H1 (cell line): ENCODE data around the gene RILPL1. TPM values are rescaled to one million over a fixed set of nuclear protein-coding genes. Genes with fewer than 3 reads are reported as not detected.

Experiments
- CTCF ChIA-PET: fragments of 300-600 bp; sonication (Branson Sonifier 250); formaldehyde crosslinking; loops from one replicate; lab custom pipeline; 2021; ENCODE audit not compliant: partially characterized antibody; lab: Charles Lee
- POLR2A ChIA-PET: fragments of 300-600 bp; sonication (Branson Sonifier 250); formaldehyde crosslinking; loops from one replicate; lab custom pipeline; 2021; ENCODE audit warnings: inconsistent platforms; ENCODE audit not compliant: partially characterized antibody; lab: Charles Lee
- DNase-seq, 2 experiments: peaks; one replicate each; pipeline versions ENCODE4 v3.0.0 to v3.0.0-alpha.2; 2010 to 2022; ENCODE audit warnings: low spot score in 2 of 2, low read depth in 1 of 2, mixed read lengths in 1 of 2
- FAIRE-seq: peaks from 2 replicates; lab custom pipeline; 2011; peaks lifted over from hg19 to GRCh38; lab: Jason Lieb, UNC
- H2AFZ ChIP-seq: 2 replicates; pipeline ENCODE4 v1.8.1; 2012; ENCODE audit warnings: low read length, inconsistent platforms
- H2AK5ac ChIP-seq: 2 replicates; pipeline ENCODE4 v1.6.1; 2013; ENCODE audit warnings: low read depth, low read length
- H2BK120ac ChIP-seq: replicated peaks from 2 replicates; pipeline ENCODE3; 2013; ENCODE audit warnings: low read depth, low read length, inconsistent platforms
- H2BK12ac ChIP-seq: 2 replicates; pipeline ENCODE4 v1.6.1; 2013; ENCODE audit warnings: low read depth, low read length
- H2BK15ac ChIP-seq: 2 replicates; pipeline ENCODE4 v1.6.1; 2013; ENCODE audit warnings: low read length
- H2BK20ac ChIP-seq: 2 replicates; pipeline ENCODE4 v1.6.1; 2013; ENCODE audit warnings: low read length
- H2BK5ac ChIP-seq: 2 replicates; pipeline ENCODE4 v1.6.1; 2013; ENCODE audit warnings: low read depth, low read length
- H3K14ac ChIP-seq: 2 replicates; pipeline ENCODE4 v1.6.1; 2013; ENCODE audit warnings: inconsistent platforms; ENCODE audit not compliant: insufficient read length
- H3K18ac ChIP-seq: 2 replicates; pipeline ENCODE4 v1.6.1; 2013; ENCODE audit warnings: low read length; ENCODE audit errors: extremely low read depth
- H3K23ac ChIP-seq: 2 replicates; pipeline ENCODE4 v1.6.1; 2013; ENCODE audit warnings: inconsistent platforms; ENCODE audit not compliant: insufficient read length
- H3K23me2 ChIP-seq: 2 replicates; pipeline ENCODE4 v1.6.1; 2013; ENCODE audit warnings: low read depth, low read length
- H3K27ac ChIP-seq: 2 replicates; pipeline ENCODE4 v1.6.1; 2011; ENCODE audit warnings: low read depth, low read length, inconsistent platforms
- H3K27me3 ChIP-seq, 4 experiments: replicated peaks in 1 of 4; 1 replicate in 1 of 4; 2 replicates in 3 of 4; pipeline versions ENCODE4 v1.6.1 to v1.8.1; 2011 to 2013; ENCODE audit warnings: low read length in 3 of 4, mild to moderate bottlenecking in 3 of 4, inconsistent platforms in 2 of 4, mixed read lengths in 2 of 4, moderate library complexity in 1 of 4; ENCODE audit not compliant: control insufficient read depth in 3 of 4, insufficient read depth in 3 of 4; ENCODE audit errors: extremely low read depth in 1 of 4
- H3K36me3 ChIP-seq, 4 experiments: 2 replicates each; pipeline versions ENCODE4 v1.6.1 to v1.8.1; 2011 to 2013; ENCODE audit warnings: mild to moderate bottlenecking in 4 of 4, low read length in 3 of 4, moderate library complexity in 2 of 4, control low read depth in 1 of 4, inconsistent platforms in 1 of 4; ENCODE audit not compliant: insufficient read depth in 4 of 4, control insufficient read depth in 2 of 4
- H3K4ac ChIP-seq: replicated peaks from 2 replicates; pipeline ENCODE3; 2013; ENCODE audit warnings: low read length, low read depth, mixed read lengths, inconsistent platforms; ENCODE audit not compliant: insufficient read length
- H3K4me1 ChIP-seq, 4 experiments: replicated peaks in 1 of 4; 1 replicate in 1 of 4; 2 replicates in 3 of 4; pipeline versions ENCODE4 v1.6.1 to v1.8.1; 2011 to 2013; ENCODE audit warnings: low read length in 3 of 4, inconsistent platforms in 2 of 4, mixed read lengths in 1 of 4; ENCODE audit not compliant: insufficient read depth in 4 of 4, control insufficient read depth in 3 of 4
- H3K4me2 ChIP-seq, 2 experiments: 2 replicates each; pipeline versions ENCODE4 v1.6.1 to v1.8.1; 2011 to 2013; ENCODE audit warnings: low read depth in 2 of 2, low read length in 2 of 2, control low read depth in 1 of 2, inconsistent platforms in 1 of 2, mild to moderate bottlenecking in 1 of 2; ENCODE audit not compliant: insufficient read depth in 1 of 2
- H3K4me3 ChIP-seq, 4 experiments: fragments of 200-600, 300-600 bp in 1 of 4; sonication (generic), shearing (Covaris generic), sonication (Bioruptor Twin) in 1 of 4; 2 replicates each; pipeline versions ENCODE4 v1.5.1 to v1.8.1; 2011 to 2016; ENCODE audit warnings: low read length in 4 of 4, low read depth in 3 of 4, control low read depth in 2 of 4, inconsistent platforms in 2 of 4, mild to moderate bottlenecking in 2 of 4, mixed read lengths in 1 of 4, moderate library complexity in 1 of 4; ENCODE audit not compliant: insufficient read depth in 2 of 4; ENCODE audit errors: extremely low read depth in 1 of 4
- H3K56ac ChIP-seq: replicated peaks from 2 replicates; pipeline ENCODE3; 2013; ENCODE audit warnings: low read depth, mild to moderate bottlenecking, mixed read lengths, low read length, inconsistent platforms; ENCODE audit not compliant: insufficient read length
- H3K79me1 ChIP-seq: 2 replicates; pipeline ENCODE4 v1.6.1; 2013; ENCODE audit warnings: low read depth, low read length, control low read depth
- H3K79me2 ChIP-seq, 2 experiments: 2 replicates each; pipeline versions ENCODE4 v1.6.1 to v1.8.1; 2012 to 2013; ENCODE audit warnings: low read length in 2 of 2, mild to moderate bottlenecking in 2 of 2, inconsistent platforms in 1 of 2; ENCODE audit not compliant: insufficient read depth in 2 of 2, control insufficient read depth in 1 of 2
- H3K9ac ChIP-seq, 4 experiments: replicated peaks in 1 of 4; 1 replicate in 1 of 4; 2 replicates in 3 of 4; pipeline versions ENCODE4 v1.6.1 to v1.8.1; 2011 to 2013; ENCODE audit warnings: low read depth in 3 of 4, low read length in 3 of 4, control low read depth in 2 of 4, mild to moderate bottlenecking in 2 of 4, moderate library complexity in 2 of 4, inconsistent platforms in 1 of 4; ENCODE audit errors: extremely low read depth in 1 of 4
- H3K9me3 ChIP-seq, 2 experiments: 2 replicates each; pipeline versions ENCODE4 v1.6.1 to v1.8.1; 2012 to 2013; ENCODE audit warnings: mild to moderate bottlenecking in 2 of 2, moderate library complexity in 2 of 2, control low read depth in 1 of 2, inconsistent platforms in 1 of 2, low read depth in 1 of 2, low read length in 1 of 2, mixed read lengths in 1 of 2; ENCODE audit not compliant: insufficient read depth in 2 of 2
- H4K20me1 ChIP-seq, 2 experiments: replicated peaks in 1 of 2; 2 replicates each; pipeline versions ENCODE3 to v1.8.1; 2011 to 2013; ENCODE audit warnings: inconsistent platforms in 2 of 2, low read length in 2 of 2, mild to moderate bottlenecking in 1 of 2; ENCODE audit not compliant: insufficient read depth in 2 of 2, control insufficient read depth in 1 of 2
- H4K5ac ChIP-seq: 2 replicates; pipeline ENCODE4 v1.6.1; 2013; ENCODE audit warnings: low read length, low read depth, mixed read lengths, inconsistent platforms; ENCODE audit not compliant: insufficient read length
- H4K8ac ChIP-seq: 2 replicates; pipeline ENCODE4 v1.8.0; 2013; ENCODE audit warnings: mild to moderate bottlenecking, moderate library complexity, low read length, inconsistent platforms; ENCODE audit not compliant: insufficient read depth; ENCODE audit errors: extremely low read depth
- H4K91ac ChIP-seq: replicated peaks from 2 replicates; pipeline ENCODE3; 2013; ENCODE audit warnings: low read length, mixed read lengths, inconsistent platforms; ENCODE audit not compliant: insufficient read length
- BACH1 ChIP-seq: IDR thresholded peaks from 2 replicates; pipeline ENCODE4 v1.6.1; 2012; ENCODE audit warnings: low read length, improper control_type of control experiment
- GABPA ChIP-seq: IDR thresholded peaks from 2 replicates; pipeline ENCODE4 v1.6.1; 2011; ENCODE audit warnings: mild to moderate bottlenecking, low read length, moderate library complexity, borderline replicate concordance; ENCODE audit not compliant: insufficient read depth
- GTF2F1 ChIP-seq: IDR thresholded peaks from 2 replicates; pipeline ENCODE4 v1.6.1; 2012; ENCODE audit warnings: low read depth, low read length, improper control_type of control experiment, borderline replicate concordance
- MAFK ChIP-seq: IDR thresholded peaks from 2 replicates; pipeline ENCODE4 v1.6.1; 2012; ENCODE audit warnings: low read depth, mild to moderate bottlenecking, improper control_type of control experiment, low read length
- SIN3A ChIP-seq, 2 experiments: IDR thresholded peaks in 1 of 2; conservative IDR thresholded peaks in 1 of 2; 2 replicates each; pipeline ENCODE4 v1.6.1; 2011 to 2012; ENCODE audit warnings: low read length in 2 of 2, improper control_type of control experiment in 1 of 2, low read depth in 1 of 2, mild to moderate bottlenecking in 1 of 2
- ZNF274 ChIP-seq: IDR thresholded peaks from 2 replicates; pipeline ENCODE4 v1.7.0; 2012; ENCODE audit warnings: low read length, borderline replicate concordance; ENCODE audit errors: extremely low read depth
- WGBS, 2 experiments: shearing (Covaris generic) in 1 of 2; methylation state at CpG; one replicate each; pipeline versions ENCODE4 v1.1.6 to v1.1.7; 2013 to 2015; ENCODE audit warnings: low lambda C conversion rate in 2 of 2, mixed read lengths in 2 of 2, inconsistent platforms in 1 of 2, low coverage in 1 of 2, missing lambda C conversion rate in 1 of 2; ENCODE audit not compliant: insufficient replicate concordance in 2 of 2, insufficient coverage in 1 of 2, insufficient read length in 1 of 2; ENCODE audit errors: extremely low coverage in 1 of 2, missing lambda C conversion rate in 1 of 2; 5-methylcytosine and 5-hydroxymethylcytosine counted together
- polyA plus RNA-seq, 7 experiments: library from polyadenylated mRNA; depleted of rRNA in 3 of 7; stranded (reverse) in 5 of 7; unstranded in 2 of 7; fragments of >200 nt in 5 of 7; fragments of 200-250 nt in 2 of 7; gene quantifications; 1 replicate in 5 of 7; 2 replicates in 1 of 7; 4 replicates in 1 of 7; pipeline versions ENCODE4 v1.2.1 to v1.2.3, GENCODE V29; 2011 to 2013; ENCODE audit warnings: missing spikeins in 2 of 7, mixed read lengths in 2 of 7
- total RNA-seq: library from RNA; stranded (reverse); fragmentation: NEBNext Ultra II Directional; extraction: Animal tissue kit (Norgen Biotek cat#: 25700); gene quantifications from 2 replicates; pipeline ENCODE4 v1.2.1, GENCODE V29; 2021
- TF ChIP-seq, protein P1 (sequence below): IDR thresholded peaks from 2 replicates; pipeline ENCODE4 v1.6.1; 2011; ENCODE audit warnings: low read depth, mild to moderate bottlenecking, low read length; ENCODE audit not compliant: insufficient read depth

RILPL1 gene
- total and polyA plus RNA-seq, 2 of the 8 experiments (the other 6 are each of a cell fraction or from before 2014, with no cell fraction given): 6.7 to 9.4 TPM

DNA sequence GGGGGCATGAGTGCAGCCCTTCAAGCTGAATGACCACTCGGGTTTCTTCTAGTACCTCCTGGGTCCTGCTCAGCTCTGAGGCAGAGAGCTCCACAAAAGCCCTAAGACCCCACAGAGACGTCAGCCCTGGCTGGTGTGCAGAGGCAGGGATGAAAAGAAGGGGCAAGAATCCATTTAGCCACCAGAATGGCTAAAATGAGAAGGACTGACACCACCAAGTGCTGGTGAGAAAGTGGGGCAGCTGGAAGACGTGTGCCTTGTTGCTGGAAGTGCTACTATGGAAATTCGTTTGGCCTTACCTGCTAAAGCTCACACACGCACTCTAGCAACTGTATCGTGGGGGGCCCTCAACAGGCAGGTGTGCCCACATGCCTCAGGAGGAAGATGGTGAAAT lies 26.7 kb downstream of the RILPL1 start:
- FAIRE-seq: no peak
- Histone ChIP-seq H4K91ac (peak overlapping the region; percentile 27), H2BK12ac (no peak overlapping the region), H2BK20ac (no peak overlapping the region), H3K18ac (no peak overlapping the region)
- no peak for TF ChIP-seq SIN3A (conservative IDR thresholded peaks at IDR 0.05 in 1 of 2, IDR thresholded peaks at IDR 0.05 in 1 of 2; ENCODE audit: low read depth in 1 of 2, low read length in 2 of 2)
- no peak for TF ChIP-seq ZNF274
- TF ChIP-seq, protein P1, sequence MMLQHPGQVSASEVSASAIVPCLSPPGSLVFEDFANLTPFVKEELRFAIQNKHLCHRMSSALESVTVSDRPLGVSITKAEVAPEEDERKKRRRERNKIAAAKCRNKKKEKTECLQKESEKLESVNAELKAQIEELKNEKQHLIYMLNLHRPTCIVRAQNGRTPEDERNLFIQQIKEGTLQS: no peak
- no peak for TF ChIP-seq BACH1
- TF ChIP-seq MAFK: no peak
- no peak for TF ChIP-seq GABPA
- no peak for TF ChIP-seq GTF2F1
- TF ChIP-seq, all 59 proteins: peak for 0
- Histone ChIP-seq H3K4me3 (no peak overlapping the region), H2BK15ac (no peak overlapping the region), H3K4me1 (no peaks in the 10 kb centered on the region), H3K4me2 (no peak overlapping the region), H3K36me3 (peaks cover 5 to 10% (median 8%) of the 10 kb centered on the region in 4 experiments; a peak in 6 of 8 replicates), H3K79me1 (peaks cover 4% of the 10 kb centered on the region; the same call in 1 of the 2 replicates), H4K5ac (no peak overlapping the region), H3K56ac (no peak overlapping the region), H4K20me1 (peaks cover 0 to 3% of the 10 kb centered on the region in 2 experiments), H2AK5ac (no peak overlapping the region), H3K27ac (no peak overlapping the region), H3K23me2 (peaks cover 13% of the 10 kb centered on the region; the same call in 1 of the 2 replicates), H3K14ac (no peak overlapping the region), H3K79me2 (no peaks in the 10 kb centered on the region), H4K8ac (no peak overlapping the region), H3K27me3 (no peaks in the 10 kb centered on the region), H3K9ac (no peak overlapping the region), H2BK5ac (no peak overlapping the region), H3K23ac (no peak overlapping the region), H3K9me3 (no peaks in the 10 kb centered on the region), H3K4ac (no peak overlapping the region), H2BK120ac (no peak overlapping the region), H2AFZ (no peak overlapping the region)
- CTCF ChIA-PET: interaction anchor here (0.6 to 1.0 kb wide), 3 partner anchors 12 to 486 kb away, joined by 3 to 4 read pairs (median 3); no protein-coding TSS in a partner anchor
- no peak for DNase-seq
- POLR2A ChIA-PET: no interaction called here
- WGBS, 2 experiments: 94% methylated on average over 6 of the region's 6 CpGs; no CpG with 5 or more reads in 1 of the 2 experiments
